Embryonic facial prominence (tissue), 1 donor: ENCODE data around the gene HLA-DRB1.
"Not testable (repeated sequence)": the region's sequence is repeated elsewhere in the genome, so short reads cannot be mapped to it uniquely, and the experiment has no call there.

ENCODE experiments used
- DNase-seq: peaks from one replicate; pipeline ENCODE4 v3.0.0-alpha.2; 2016; ENCODE audit errors: extremely low spot score

HLA-DRB1 gene

DNA sequence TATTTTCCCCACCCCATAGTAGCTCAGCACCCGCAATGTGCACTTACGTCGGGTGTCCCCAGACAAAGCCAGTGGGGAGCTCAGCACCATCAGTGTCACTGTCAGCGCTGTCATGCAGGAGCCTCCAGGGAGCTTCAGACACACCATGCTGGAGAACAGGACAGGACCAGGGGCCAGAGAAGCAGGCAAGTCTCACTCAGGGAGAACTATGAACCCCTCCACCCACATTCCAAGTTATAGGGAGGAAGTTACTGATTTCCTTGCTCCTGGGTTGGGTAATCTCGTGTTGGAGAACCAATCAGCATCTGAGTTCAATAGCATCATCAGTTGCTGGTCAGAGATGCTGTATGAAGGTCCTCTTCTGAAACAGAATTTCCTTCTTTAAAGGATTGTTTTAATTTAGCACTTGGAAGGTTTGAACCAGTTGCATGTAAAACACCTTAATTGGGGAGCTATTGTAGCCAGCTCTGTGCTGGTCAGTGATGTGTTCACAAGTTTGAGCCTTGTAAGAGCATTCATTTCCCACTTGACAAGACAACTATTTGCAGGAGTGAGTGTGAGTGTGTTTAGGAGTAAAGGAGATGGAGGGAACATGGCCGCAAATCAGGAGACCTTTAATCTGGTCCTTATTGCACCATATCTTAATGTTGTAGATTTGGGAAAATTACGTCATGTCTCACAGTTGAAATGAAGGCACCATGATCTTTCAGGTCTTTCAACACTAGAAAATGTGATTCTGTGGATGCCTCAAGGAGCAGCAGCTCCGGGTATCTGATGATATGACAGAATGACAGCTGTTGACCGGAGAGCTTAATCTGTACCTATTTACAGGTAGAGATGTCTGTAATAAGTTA, at the start of gene HLA-DRB1:
HLA-DRB1 (minus strand) TSS at position 253 of the 854 bp plus-strand sequence; CDS start at position 147, 106 bp downstream.
- no peak for DNase-seq

DNA sequence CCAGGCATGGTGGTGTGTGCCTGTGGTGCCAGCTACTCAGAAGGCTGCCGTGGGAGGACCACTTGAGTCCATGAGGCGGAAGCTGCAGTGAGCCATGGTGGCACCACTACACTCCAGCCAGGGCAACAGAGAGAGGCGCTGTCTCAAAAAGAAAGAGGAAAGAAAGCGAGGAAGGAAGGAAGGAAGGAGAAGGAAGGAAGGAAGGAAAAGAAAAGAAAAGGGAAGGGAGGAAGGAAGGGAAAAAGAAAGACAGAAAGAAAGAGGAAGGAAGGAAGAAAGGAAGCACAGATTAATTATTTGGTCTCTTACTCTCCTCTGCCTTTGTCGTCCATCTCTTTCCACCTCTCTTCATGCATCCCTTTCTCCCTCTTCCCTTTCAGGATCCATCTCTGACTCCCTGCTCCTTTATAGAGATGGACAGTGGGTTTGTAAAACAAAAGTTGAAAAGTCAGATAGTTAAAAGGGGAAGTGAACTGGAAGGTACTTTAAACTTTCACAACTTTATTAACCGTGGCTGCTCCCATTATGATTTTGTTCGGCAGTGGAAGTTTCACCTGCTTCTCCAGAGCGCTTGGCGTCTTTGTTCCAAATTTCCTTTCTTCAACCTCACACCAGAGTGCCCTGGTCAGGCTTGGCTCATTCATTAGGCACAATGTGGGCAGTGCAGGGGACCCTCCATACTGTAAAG, 49.0 kb upstream of the HLA-DRB1 start:
- no peak for DNase-seq

DNA sequence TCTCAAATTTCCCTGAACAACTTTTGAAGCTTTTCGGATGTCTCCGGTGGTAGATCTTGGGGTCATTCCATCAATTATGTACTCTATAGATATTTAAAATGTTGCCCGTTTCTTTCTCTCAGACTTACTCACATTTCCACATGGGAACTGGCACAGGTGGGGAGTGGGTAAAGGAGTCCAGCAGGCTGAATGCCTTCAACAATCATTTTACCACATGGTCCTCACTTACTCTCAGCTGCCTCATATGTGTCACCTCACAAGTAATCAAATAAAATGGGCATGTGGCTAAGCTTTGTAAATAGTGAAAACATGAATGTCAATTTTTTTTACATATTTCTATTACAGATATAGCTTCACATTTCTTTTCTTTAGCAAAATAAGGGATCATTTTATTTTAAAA, 48.2 kb upstream of the HLA-DRB1 start:
- DNase-seq = no peak

DNA sequence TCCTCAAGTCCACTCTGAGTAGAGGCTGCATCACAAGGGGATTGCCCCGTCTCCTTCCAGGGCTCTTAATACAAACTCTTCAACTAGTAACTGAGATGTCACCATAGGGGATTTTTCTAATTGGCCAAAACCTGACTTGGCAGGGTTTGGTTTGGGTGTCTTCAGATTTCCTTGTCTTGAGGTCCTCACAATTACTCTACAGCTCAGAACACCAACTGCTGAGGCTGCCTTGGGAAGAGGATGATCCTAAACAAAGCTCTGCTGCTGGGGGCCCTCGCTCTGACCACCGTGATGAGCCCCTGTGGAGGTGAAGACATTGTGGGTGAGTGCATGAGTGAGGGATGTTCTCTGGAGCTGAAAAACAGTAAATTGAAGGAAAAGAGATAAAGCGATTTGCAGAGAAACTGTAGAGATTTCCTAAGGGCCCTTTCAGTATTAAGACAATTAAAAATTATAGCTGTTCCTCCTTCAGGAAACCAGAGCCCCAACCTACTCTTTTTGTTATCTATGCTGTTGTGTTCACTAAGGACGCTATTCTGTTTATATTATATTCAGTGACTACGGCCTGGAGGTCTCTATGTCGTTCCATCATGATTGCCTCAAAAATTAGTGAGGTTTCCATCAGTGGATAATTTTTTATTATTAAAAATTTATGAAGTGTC, 47.7 kb upstream of the HLA-DRB1 start, which contains the start of gene HLA-DQA1:
HLA-DQA1 (plus strand) TSS at position 188 of the 662 bp plus-strand sequence; CDS start at position 241, 53 bp downstream.
- DNase-seq = no peak

DNA sequence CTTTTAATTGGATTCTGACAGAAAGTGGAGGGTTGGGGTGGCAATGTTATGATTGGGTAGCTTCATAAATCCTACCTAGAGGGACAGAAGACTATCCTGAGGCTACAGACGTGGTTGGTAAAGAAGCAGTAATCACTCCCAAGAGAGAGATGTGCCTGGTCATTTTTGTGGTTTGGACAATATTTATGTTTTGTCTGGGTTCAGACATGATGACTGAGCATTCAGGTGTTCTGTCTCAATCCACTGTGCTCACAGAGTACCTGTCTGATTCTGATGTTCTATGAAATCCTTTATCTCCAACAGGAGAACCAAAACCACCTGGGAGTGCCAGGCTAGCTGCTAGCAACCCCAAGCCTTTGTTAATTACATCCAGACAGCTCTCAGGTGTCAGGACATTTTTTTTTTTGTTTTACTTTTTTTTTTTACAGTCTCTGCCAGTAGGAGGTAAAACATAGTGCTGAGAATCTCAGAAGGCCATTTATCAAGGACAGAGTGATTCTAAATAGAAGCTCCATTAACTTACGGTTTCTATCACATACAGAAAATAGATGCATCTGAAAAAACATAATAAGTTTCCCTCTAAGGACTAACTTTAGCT, 46.0 kb upstream of the HLA-DRB1 start:
- no peak for DNase-seq

DNA sequence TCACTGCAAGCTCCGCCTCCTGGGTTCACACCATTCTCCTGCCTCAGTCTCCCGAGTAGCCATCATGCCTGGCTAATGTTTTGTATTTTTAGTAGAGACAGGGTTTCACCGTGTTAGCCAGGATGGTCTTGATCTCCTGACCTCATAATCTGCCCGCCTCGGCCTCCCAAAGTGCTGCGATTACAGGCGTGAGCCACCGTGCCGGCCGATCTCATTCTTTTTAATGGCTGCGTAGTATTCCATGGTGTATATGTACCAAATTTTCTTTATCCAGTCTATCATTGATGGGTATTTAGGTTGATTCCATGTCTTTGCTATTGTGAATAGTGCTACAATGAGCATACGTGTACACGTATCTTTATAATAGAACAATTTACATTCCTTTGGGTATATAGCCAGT, 40.1 kb upstream of the HLA-DRB1 start:
- DNase-seq = not testable (repeated sequence)

DNA sequence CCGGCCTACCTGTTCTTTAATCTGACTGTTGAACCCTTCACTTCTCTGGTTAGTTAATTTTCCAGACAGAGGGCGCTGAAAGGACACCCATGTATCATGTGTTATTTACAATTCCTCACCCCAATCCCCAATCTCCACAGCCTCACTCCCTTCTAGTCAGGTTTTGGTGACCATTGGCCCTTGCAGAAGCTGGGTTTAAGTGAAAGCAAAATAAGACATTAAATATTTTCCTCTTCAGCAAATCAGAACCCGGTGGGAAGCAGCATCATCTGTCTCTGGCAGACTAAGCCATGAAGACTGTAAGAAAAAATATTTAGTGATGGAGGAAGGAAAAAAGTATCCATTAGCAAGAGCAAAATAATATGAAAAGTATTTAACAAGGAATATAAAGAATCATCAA, 38.2 kb upstream of the HLA-DRB1 start:
- DNase-seq = no peak

DNA sequence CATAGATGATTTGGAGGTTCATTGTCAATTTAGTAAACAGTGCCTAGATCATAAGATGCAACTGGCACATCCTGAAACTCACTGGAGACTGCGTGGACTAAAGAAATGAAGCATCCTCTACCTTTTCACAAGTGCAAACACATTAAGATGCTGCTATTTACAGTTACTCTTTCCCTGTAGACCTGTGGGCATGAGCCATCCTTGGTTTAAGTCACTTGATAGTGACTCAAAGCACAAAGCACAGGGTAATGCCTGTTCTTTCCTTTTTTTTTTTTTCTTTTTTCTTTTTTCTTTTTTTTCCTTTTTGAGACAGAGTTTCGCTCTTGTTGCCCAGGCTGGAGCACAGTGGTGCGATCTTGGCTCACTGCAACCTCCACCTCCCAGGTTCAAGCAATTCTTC, 37.6 kb upstream of the HLA-DRB1 start:
- DNase-seq = no peak

DNA sequence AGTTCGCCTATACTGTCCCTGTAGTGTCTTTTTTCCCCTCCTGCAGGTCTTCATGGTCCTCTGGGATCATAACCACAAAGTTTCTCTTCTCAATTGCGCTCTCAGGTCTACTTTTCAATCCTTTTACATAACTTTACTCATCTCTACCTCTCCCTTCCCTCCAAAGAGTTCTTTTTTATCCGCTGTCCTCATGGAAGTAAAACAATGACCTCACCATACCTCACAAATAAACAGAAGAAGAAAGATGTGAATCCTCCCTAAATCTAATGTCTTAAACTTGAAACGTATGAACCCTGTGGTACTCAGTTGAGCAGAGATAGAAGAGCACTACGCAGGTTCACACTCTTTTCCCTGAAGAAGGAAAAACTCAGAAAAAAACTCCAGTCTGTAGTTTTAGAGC, 35.5 kb upstream of the HLA-DRB1 start:
- no peak for DNase-seq

DNA sequence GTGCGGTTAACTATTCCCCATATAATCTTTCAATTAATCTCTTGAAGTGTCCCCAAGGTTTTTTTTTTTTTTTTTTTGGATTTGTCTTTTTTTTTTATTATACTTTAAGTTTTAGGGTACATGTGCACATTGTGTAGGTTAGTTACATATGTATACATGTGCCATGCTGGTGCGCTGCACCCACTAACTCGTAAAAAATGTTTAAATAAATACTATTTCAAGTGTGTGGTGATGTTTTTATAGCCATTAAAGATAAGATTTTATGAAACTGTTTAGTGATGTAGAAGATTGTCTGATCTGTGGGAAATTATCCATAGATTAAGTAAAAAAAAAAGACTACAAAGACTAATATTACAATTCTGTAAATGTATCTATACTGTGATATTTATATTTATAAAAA, 34.9 kb upstream of the HLA-DRB1 start:
- no peak for DNase-seq

DNA sequence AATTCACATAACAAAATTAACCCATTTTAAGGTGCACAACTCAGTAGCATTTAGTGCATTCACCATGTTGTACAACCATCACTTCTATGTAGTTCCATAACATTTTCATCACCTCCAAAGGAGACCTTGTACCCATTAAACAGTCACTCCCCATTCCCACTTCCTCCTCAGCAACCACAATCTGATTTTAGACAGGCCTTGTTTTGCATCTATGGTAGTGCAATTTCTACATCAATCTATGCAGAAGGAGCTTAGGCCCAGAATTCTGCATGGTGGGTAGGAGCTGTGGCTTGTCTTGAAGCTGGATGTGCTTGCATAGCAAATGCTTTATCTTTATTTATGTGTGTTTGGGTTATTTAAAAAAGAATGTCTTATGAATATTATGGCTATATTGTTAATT, 34.0 kb upstream of the HLA-DRB1 start:
- DNase-seq = no peak

DNA sequence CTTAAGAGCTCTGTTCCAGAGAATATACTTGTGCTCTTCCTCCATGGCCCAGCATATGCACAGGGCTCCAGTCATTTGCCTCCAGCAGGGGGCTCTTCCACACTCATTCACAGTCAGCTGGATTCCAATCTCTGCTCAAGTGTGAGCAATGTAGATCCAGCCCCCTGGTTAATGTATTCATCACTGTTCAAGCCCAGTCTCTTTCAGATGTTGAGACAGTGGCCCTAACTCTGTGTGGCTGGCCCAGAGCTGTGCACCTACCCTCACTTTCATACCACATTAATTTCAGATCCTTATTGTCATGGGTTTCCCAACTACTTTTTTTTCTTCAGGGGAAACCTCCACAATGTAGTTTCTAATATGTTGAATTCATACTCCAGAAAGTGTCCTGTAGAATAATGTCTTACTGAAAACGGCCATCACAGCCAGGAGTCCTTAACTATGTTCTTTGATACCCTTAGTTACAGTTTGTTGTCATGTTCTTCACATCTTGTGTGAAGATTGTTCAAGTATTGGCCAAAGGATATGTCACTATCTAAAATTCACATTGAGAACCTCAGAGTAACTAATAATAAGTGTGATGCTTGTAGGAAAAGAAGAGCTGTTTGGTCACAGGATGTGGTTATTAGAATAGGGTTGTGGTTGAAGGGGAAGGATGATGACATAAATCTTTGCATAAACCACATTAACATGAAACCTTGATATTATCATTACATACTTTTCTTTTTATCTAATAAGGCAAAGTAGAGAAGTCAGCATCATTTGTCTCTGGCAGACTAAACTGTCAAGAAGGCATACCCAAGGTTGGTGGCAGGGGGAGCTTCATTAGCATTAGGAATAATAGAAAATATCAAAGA, 33.1 kb upstream of the HLA-DRB1 start:
- no peak for DNase-seq

DNA sequence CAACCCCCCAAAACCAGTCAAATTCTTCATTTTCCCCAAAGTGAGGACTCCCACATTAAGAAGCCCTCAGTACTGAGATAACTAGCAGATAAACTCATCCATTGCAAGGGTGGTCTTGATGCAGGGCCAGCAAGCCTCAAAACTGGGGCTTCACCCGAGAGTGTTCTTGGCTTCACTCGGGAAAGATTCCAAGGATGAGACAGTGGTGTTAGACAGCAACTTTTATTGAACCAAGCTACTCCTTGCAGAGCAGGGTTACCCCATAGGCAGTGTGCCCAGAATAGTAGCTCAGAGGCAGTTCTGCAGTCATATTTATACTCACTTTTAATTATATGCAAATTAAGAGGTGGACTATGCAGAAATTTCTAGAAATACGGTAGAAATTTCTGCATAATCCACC, 31.7 kb upstream of the HLA-DRB1 start:
- no peak for DNase-seq

DNA sequence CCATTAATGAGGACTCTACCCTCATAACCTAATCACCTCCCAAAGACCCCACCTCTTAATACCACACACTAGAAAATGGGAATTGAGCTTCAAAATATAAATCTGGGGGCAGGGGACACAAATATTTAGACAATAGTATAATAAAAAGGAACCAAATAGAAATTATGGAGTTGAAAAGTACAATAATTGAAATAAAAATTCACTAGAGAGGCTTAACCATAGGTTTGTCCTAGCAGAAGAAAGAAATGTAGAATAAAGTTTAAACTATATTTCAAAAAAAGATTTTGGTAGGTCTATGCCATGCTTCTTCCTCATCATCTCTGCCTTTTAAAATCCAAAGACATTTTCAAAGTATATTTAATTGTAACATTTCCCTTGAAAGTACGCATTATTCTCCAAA, 28.1 kb upstream of the HLA-DRB1 start:
- no peak for DNase-seq

DNA sequence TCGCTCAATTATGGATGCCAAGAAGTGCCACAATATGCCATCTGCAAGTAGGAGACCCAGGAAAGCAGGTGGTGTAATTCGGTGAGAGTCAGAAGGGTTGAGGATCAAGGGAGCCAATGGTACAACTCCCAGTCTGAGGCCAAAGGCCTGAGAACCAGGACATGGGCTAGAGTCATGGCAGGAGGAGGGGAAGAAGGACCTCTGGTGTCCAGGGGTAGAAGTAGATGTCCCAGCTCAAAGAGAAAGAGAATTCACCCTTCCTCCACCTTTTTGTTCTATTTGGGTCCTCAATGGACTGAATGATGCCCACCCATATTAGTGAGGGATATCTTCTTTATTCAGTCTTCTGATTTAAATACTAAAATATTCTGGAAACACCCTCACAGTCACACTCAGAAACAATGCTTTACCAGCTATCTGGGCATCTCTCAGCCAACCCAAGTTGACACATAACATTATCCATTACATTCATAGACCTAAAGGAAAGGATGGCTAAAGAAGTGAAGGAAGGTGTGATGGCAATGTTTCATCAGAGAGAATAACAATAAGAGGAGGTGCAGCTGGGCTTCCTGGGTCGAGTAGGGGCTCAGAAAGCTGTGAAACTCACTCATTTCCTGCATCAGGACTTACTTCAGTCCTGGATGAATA, 26.4 kb upstream of the HLA-DRB1 start:
- DNase-seq = no peak

DNA sequence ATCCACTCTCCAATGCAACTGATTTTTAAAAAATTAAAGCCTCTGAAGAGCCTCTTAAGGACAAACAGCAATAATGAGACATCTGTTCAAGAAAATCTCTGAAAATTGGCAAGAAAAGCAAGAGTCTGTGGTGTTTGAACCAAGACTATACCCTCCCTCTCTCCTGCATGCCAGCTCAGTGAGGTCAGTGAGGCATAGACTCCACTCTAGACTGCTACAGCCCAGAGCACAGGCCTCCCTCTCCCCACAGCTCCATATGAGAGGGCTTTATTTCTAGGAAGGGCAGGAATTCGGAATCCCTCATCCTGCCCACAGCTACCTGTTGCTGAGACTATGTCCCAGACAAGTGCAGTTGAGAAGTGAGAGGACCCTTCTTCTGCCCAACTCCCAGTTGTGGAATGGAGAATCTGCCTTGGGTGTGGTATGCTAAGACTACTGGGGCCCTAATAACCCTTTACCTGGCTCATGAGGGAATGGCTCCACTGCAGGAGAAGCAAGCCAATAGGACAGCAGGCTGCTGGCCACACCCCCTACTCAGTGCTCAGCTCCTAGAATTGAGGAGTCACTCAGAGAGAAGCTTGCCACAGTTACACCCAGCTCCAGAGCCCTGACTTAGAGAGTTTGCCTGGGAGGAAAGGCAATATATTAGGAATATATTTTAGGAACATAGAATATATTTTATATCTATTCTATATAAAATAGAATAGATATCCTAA, 24.9 kb upstream of the HLA-DRB1 start:
- no peak for DNase-seq

DNA sequence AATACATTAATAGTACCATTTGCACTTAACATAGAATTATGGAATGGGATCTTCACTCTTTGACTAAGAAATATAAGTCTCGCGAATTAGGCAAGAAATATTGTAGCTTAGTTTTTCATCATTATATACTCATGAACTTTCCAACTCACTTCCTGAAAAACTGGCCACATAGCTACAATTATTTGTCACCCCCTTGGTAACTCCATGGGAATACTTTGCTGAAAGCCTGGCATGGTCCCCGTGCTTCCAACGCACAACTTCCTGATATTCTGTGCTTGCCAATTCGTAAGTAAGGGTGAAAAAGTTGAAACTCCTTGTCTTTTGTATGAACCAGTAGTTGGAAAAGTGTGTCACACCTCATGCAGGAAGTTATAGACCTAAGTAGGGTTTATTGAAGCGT, 23.8 kb upstream of the HLA-DRB1 start:
- DNase-seq = no peak

DNA sequence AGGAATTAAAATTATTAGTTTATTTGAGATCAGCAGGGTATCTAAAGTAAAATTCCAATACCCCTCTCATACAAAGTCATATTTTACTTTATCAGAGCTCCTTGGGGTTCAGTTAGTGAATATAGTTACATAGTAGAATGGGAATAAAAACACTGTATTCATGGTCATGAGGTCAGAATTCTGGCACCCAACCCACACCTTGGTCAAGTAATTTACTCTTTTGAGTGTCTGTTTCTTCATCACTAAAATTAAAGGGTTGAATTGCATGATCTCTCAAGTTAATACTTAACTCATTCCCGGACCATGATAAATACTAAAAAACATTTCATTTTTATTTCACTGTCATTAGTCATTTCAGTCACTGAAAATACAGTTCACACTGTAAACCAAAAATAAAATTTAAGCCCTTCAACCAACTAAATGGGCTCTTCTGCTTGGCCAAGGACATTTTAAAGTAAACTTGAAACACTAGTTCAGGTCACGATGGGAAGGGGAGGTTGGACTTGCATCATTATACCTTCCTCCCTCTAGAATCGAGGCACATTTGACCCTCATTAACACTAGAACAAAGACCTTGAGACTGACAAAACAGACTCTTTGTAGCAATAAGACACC, 21.1 kb upstream of the HLA-DRB1 start:
- no peak for DNase-seq
